CD4-positive, CD25-positive, alpha-beta regulatory T cell (primary cell): ENCODE data around the gene LPCAT2. TPM values are rescaled to one million over a fixed set of nuclear protein-coding genes. Genes with fewer than 3 reads are reported as not detected.

ENCODE experiments used
- ATAC-seq, 2 donors: fragments of 150-1000 bp; cut with Tn5 transposase; one replicate each; pipeline ENCODE4 v1.10.0; 2021; ENCODE audit warnings: low read depth in 2 of 2, moderate number of reproducible peaks in 2 of 2, moderate library complexity in 1 of 2
- DNase-seq, 3 donors: peaks; one replicate each; pipeline versions ENCODE4 v3.0.0 to v3.0.0-alpha.2; 2012 to 2022; ENCODE audit warnings: mixed read lengths in 1 of 3
- H3K27ac ChIP-seq: one replicate; pipeline ENCODE4 v1.7.0; 2013; ENCODE audit warnings: mild to moderate bottlenecking, low read length; ENCODE audit not compliant: insufficient read depth, poor library complexity, severe bottlenecking
- H3K27me3 ChIP-seq: one replicate; pipeline ENCODE4 v1.7.0; 2013; ENCODE audit warnings: low read length; ENCODE audit not compliant: control insufficient read depth, insufficient read depth
- H3K36me3 ChIP-seq: one replicate; pipeline ENCODE4 v1.7.0; 2013; ENCODE audit warnings: mild to moderate bottlenecking, low read length, moderate library complexity; ENCODE audit not compliant: control insufficient read depth, insufficient read depth
- H3K4me1 ChIP-seq: 2 replicates; pipeline ENCODE4 v1.7.0; 2013; ENCODE audit warnings: mild to moderate bottlenecking, low read length; ENCODE audit not compliant: insufficient read depth, control insufficient read depth, poor library complexity, severe bottlenecking
- H3K4me3 ChIP-seq: one replicate; pipeline ENCODE4 v1.7.0; 2013; ENCODE audit warnings: low read depth, mild to moderate bottlenecking, low read length, moderate library complexity
- H3K9me3 ChIP-seq, 2 experiments: 1 replicate in 1 of 2; 2 replicates in 1 of 2; pipeline ENCODE4 v1.7.0; 2013; ENCODE audit warnings: low read length in 2 of 2, mild to moderate bottlenecking in 1 of 2, moderate library complexity in 1 of 2; ENCODE audit not compliant: control insufficient read depth in 2 of 2
- H3K27ac Mint-ChIP-seq, 3 donors: one replicate each; pipeline ENCODE4 v1.8.0; 2020 to 2022; ENCODE audit warnings: mild to moderate bottlenecking in 3 of 3, mixed read lengths in 3 of 3, moderate library complexity in 2 of 3
- H3K27me3 Mint-ChIP-seq: one replicate; pipeline ENCODE4 v1.8.0; 2022; ENCODE audit warnings: mild to moderate bottlenecking, mixed read lengths
- H3K36me3 Mint-ChIP-seq: one replicate; pipeline ENCODE4 v1.8.0; 2020; ENCODE audit warnings: mixed read lengths
- H3K4me1 Mint-ChIP-seq, 4 donors: one replicate each; pipeline ENCODE4 v1.8.0; 2020 to 2022; ENCODE audit warnings: mixed read lengths in 4 of 4, mild to moderate bottlenecking in 1 of 4
- H3K4me3 Mint-ChIP-seq, 4 donors: one replicate each; pipeline ENCODE4 v1.8.0; 2020 to 2022; ENCODE audit warnings: mild to moderate bottlenecking in 4 of 4, mixed read lengths in 4 of 4, moderate library complexity in 3 of 4
- H3K9me3 Mint-ChIP-seq, 7 donors: one replicate each; pipeline ENCODE4 v1.8.0; 2020 to 2022; ENCODE audit warnings: mixed read lengths in 7 of 7, mild to moderate bottlenecking in 3 of 7, moderate library complexity in 2 of 7
- polyA plus RNA-seq, 4 donors: library from polyadenylated mRNA; unstranded; fragments of 300-500 nt; fragmentation: Illumina TruSeq; gene quantifications; one replicate each; pipeline ENCODE4 v1.2.3, GENCODE V29; 2021
- total RNA-seq: library from RNA; stranded (reverse); gene quantifications from one replicate; pipeline ENCODE4 v1.2.3, GENCODE V29; 2022

Gene LPCAT2
- total and polyA plus RNA-seq, 5 donors from 2014 or later: 0.13 to 0.57 (median 0.14) TPM; not detected in 1

- DNase-seq (no peak), ATAC-seq (no peak)
- H3K27me3 ChIP-seq: no peaks in the 10 kb centered on the region
- Mint-ChIP-seq H3K36me3 (no peaks in the 10 kb centered on the region), H3K9me3 (peaks cover 0 to 3% (median 0%) of the 10 kb centered on the region in 7 donors), H3K27me3 (no peaks in the 10 kb centered on the region), H3K27ac (no peak overlapping the region), H3K4me3 (no peak overlapping the region), H3K4me1 (no peaks in the 10 kb centered on the region)
- H3K4me3 ChIP-seq: no peak overlapping the region
- H3K9me3 ChIP-seq: no peaks in the 10 kb centered on the region
- H3K36me3 ChIP-seq: no peaks in the 10 kb centered on the region
- no peak overlapping the region for H3K27ac ChIP-seq
- H3K4me1 ChIP-seq: no peaks in the 10 kb centered on the region
Measured at GRCh38 chr16:55572439-55572838, 63.6 kb downstream of the LPCAT2 start.

- ATAC-seq (no peak), DNase-seq (no peak)
- H3K9me3 Mint-ChIP-seq: peaks cover 0 to 3% (median 0%) of the 10 kb centered on the region in 7 donors
- no peaks in the 10 kb centered on the region for H3K4me1 ChIP-seq
- no peaks in the 10 kb centered on the region for H3K36me3 Mint-ChIP-seq
- no peak overlapping the region for H3K4me3 Mint-ChIP-seq
- H3K27ac Mint-ChIP-seq: no peak overlapping the region
- no peaks in the 10 kb centered on the region for H3K4me1 Mint-ChIP-seq
- H3K27me3 ChIP-seq: no peaks in the 10 kb centered on the region
- H3K9me3 ChIP-seq: no peaks in the 10 kb centered on the region
- H3K4me3 ChIP-seq: no peak overlapping the region
- no peak overlapping the region for H3K27ac ChIP-seq
- H3K27me3 Mint-ChIP-seq: no peaks in the 10 kb centered on the region
- no peaks in the 10 kb centered on the region for H3K36me3 ChIP-seq
Measured at GRCh38 chr16:55574811-55575210, 65.9 kb downstream of the LPCAT2 start.

- Histone ChIP-seq H3K4me3 (no peak overlapping the region), H3K27me3 (no peaks in the 10 kb centered on the region), H3K36me3 (no peaks in the 10 kb centered on the region), H3K9me3 (no peaks in the 10 kb centered on the region), H3K27ac (no peak overlapping the region), H3K4me1 (no peaks in the 10 kb centered on the region)
- H3K4me1 Mint-ChIP-seq: no peaks in the 10 kb centered on the region
- no peaks in the 10 kb centered on the region for H3K27me3 Mint-ChIP-seq
- no peaks in the 10 kb centered on the region for H3K36me3 Mint-ChIP-seq
- H3K9me3 Mint-ChIP-seq: peaks cover 0 to 3% (median 0%) of the 10 kb centered on the region in 7 donors
- DNase-seq (no peak), ATAC-seq (no peak)
- no peak overlapping the region for H3K4me3 Mint-ChIP-seq
- H3K27ac Mint-ChIP-seq: no peak overlapping the region
Measured at GRCh38 chr16:55575496-55575895, 66.6 kb downstream of the LPCAT2 start.

- ATAC-seq (no peak), DNase-seq (no peak)
- Histone ChIP-seq H3K4me3 (no peak overlapping the region), H3K27ac (no peak overlapping the region), H3K9me3 (no peaks in the 10 kb centered on the region), H3K27me3 (no peaks in the 10 kb centered on the region), H3K36me3 (no peaks in the 10 kb centered on the region), H3K4me1 (no peaks in the 10 kb centered on the region)
- Mint-ChIP-seq H3K27ac (no peak overlapping the region), H3K9me3 (peaks cover 0 to 3% (median 0%) of the 10 kb centered on the region in 7 donors), H3K36me3 (no peaks in the 10 kb centered on the region), H3K4me3 (no peak overlapping the region), H3K4me1 (no peaks in the 10 kb centered on the region), H3K27me3 (no peaks in the 10 kb centered on the region)
Measured at GRCh38 chr16:55576384-55576783, 67.5 kb downstream of the LPCAT2 start.

- Histone ChIP-seq H3K27ac (no peak overlapping the region), H3K4me3 (no peak overlapping the region), H3K36me3 (no peaks in the 10 kb centered on the region), H3K9me3 (no peaks in the 10 kb centered on the region), H3K4me1 (no peaks in the 10 kb centered on the region), H3K27me3 (no peaks in the 10 kb centered on the region)
- DNase-seq: no peak
- no peak for ATAC-seq
- Mint-ChIP-seq H3K27me3 (no peaks in the 10 kb centered on the region), H3K27ac (no peak overlapping the region), H3K36me3 (no peaks in the 10 kb centered on the region), H3K4me3 (no peak overlapping the region), H3K4me1 (no peaks in the 10 kb centered on the region), H3K9me3 (peaks cover 0 to 3% (median 0%) of the 10 kb centered on the region in 7 donors)
Measured at GRCh38 chr16:55577887-55578286, 69.0 kb downstream of the LPCAT2 start.

GRCh38 chr16:55585631-55586030, 76.8 kb downstream of the LPCAT2 start:
- H3K27me3 ChIP-seq: no peaks in the 10 kb centered on the region
- no peaks in the 10 kb centered on the region for H3K36me3 ChIP-seq
- H3K4me3 ChIP-seq: no peak overlapping the region
- ATAC-seq: no peak
- Mint-ChIP-seq H3K4me1 (no peaks in the 10 kb centered on the region), H3K27ac (no peak overlapping the region), H3K36me3 (no peaks in the 10 kb centered on the region), H3K27me3 (peaks cover 4% of the 10 kb centered on the region), H3K9me3 (peaks cover 0 to 4% (median 0%) of the 10 kb centered on the region in 7 donors), H3K4me3 (no peak overlapping the region)
- no peak for DNase-seq
- no peak overlapping the region for H3K27ac ChIP-seq
- no peaks in the 10 kb centered on the region for H3K4me1 ChIP-seq
- H3K9me3 ChIP-seq: no peaks in the 10 kb centered on the region

- Mint-ChIP-seq H3K4me3 (no peak overlapping the region), H3K36me3 (no peaks in the 10 kb centered on the region), H3K27me3 (peaks cover 4% of the 10 kb centered on the region), H3K9me3 (peaks cover 0 to 4% (median 0%) of the 10 kb centered on the region in 7 donors), H3K4me1 (no peaks in the 10 kb centered on the region), H3K27ac (no peak overlapping the region)
- ATAC-seq (no peak), DNase-seq (no peak)
- Histone ChIP-seq H3K4me1 (no peaks in the 10 kb centered on the region), H3K27me3 (no peaks in the 10 kb centered on the region), H3K9me3 (no peaks in the 10 kb centered on the region), H3K27ac (no peak overlapping the region), H3K36me3 (no peaks in the 10 kb centered on the region), H3K4me3 (no peak overlapping the region)
Measured at GRCh38 chr16:55588799-55589198, 79.9 kb downstream of the LPCAT2 start.

- H3K36me3 Mint-ChIP-seq: no peaks in the 10 kb centered on the region
- Histone ChIP-seq H3K9me3 (no peaks in the 10 kb centered on the region), H3K27me3 (no peaks in the 10 kb centered on the region), H3K4me1 (no peaks in the 10 kb centered on the region), H3K27ac (no peak overlapping the region), H3K36me3 (no peaks in the 10 kb centered on the region), H3K4me3 (no peak overlapping the region)
- peaks cover 4% of the 10 kb centered on the region for H3K27me3 Mint-ChIP-seq
- DNase-seq: no peak
- no peak overlapping the region for H3K4me3 Mint-ChIP-seq
- no peak overlapping the region for H3K27ac Mint-ChIP-seq
- H3K9me3 Mint-ChIP-seq: peaks cover 0 to 5% (median 2%) of the 10 kb centered on the region in 7 donors
- H3K4me1 Mint-ChIP-seq: no peaks in the 10 kb centered on the region
- ATAC-seq: no peak
Measured at GRCh38 chr16:55592306-55592705, 83.4 kb downstream of the LPCAT2 start.
